HepG2 (cell line): ENCODE data around the gene SERPINA9. TPM values are rescaled to one million over a fixed set of nuclear protein-coding genes. Genes with fewer than 3 reads are reported as not detected.
A peak's percentile ranks its signal among the peaks of the same experiment; 100 is the strongest.

Source experiments
- ADNP ChIP-seq: sonication (generic); formaldehyde crosslinking; IDR thresholded peaks from 2 replicates; pipeline ENCODE4 v1.4.0; 2020; ENCODE audit warnings: missing genetic modification reagents
- BATF2 ChIP-seq: sonication (generic); formaldehyde crosslinking; IDR thresholded peaks from 2 replicates; pipeline ENCODE4 v1.8.0; 2022; ENCODE audit warnings: mild to moderate bottlenecking, missing genetic modification reagents, moderate library complexity
- CREM ChIP-seq, 2 experiments: sonication (generic) in 1 of 2; formaldehyde crosslinking in 1 of 2; IDR thresholded peaks; 2 replicates each; pipeline versions ENCODE4 v1.4.0 to v1.6.1; 2016 to 2020; ENCODE audit warnings: antibody characterized with exemption in 1 of 2, mild to moderate bottlenecking in 1 of 2, missing genetic modification reagents in 1 of 2
- KAT8 ChIP-seq: IDR thresholded peaks from 2 replicates; pipeline ENCODE4 v1.6.1; 2016; ENCODE audit warnings: missing genetic modification reagents, missing compliant biosample characterization
- MIER2 ChIP-seq: IDR thresholded peaks from 2 replicates; pipeline ENCODE4 v1.6.1; 2016; ENCODE audit warnings: missing biosample characterization, missing genetic modification reagents
- MXD3 ChIP-seq: IDR thresholded peaks from 2 replicates; pipeline ENCODE4 v1.6.1; 2016; ENCODE audit warnings: mild to moderate bottlenecking, missing biosample characterization, missing genetic modification reagents
- NFE2 ChIP-seq: sonication (generic); formaldehyde crosslinking; IDR thresholded peaks from 2 replicates; pipeline ENCODE4 v1.4.0; 2020; ENCODE audit warnings: missing genetic modification reagents
- NR2F1 ChIP-seq, 2 experiments: fragments of 450-650 bp in 1 of 2; formaldehyde crosslinking in 1 of 2; IDR thresholded peaks; 2 replicates each; pipeline versions ENCODE4 v1.5.0 to v1.6.1; 2016 to 2020; ENCODE audit warnings: mild to moderate bottlenecking in 1 of 2, missing compliant biosample characterization in 1 of 2, missing genetic modification reagents in 1 of 2, moderate library complexity in 1 of 2
- PAF1 ChIP-seq: IDR thresholded peaks from 2 replicates; pipeline ENCODE4 v1.6.1; 2016; ENCODE audit warnings: missing genetic modification reagents, missing compliant biosample characterization
- PBX3 ChIP-seq: sonication (generic); formaldehyde crosslinking; IDR thresholded peaks from 2 replicates; pipeline ENCODE4 v1.8.1; 2023; ENCODE audit warnings: missing genetic modification reagents, inconsistent platforms, borderline replicate concordance
- PLSCR1 ChIP-seq: sonication (generic); formaldehyde crosslinking; IDR thresholded peaks from 2 replicates; pipeline ENCODE4 v1.5.0; 2020; ENCODE audit warnings: missing genetic modification reagents, mild to moderate bottlenecking, borderline replicate concordance
- SP1 ChIP-seq, 2 experiments: fragments of 450-650 bp in 1 of 2; sonication (generic) in 1 of 2; formaldehyde crosslinking in 1 of 2; IDR thresholded peaks; 2 replicates each; pipeline versions ENCODE4 v1.4.0 to v1.6.1; 2016 to 2020; ENCODE audit warnings: missing genetic modification reagents in 1 of 2
- TARDBP ChIP-seq: sonication (generic); formaldehyde crosslinking; IDR thresholded peaks from 2 replicates; pipeline ENCODE4 v1.8.0; 2022; ENCODE audit warnings: mild to moderate bottlenecking, missing genetic modification reagents
- TEAD3 ChIP-seq: optimal IDR thresholded peaks from 2 replicates; pipeline ENCODE3; 2016; ENCODE audit warnings: borderline replicate concordance
- THRA ChIP-seq: sonication (generic); formaldehyde crosslinking; IDR thresholded peaks from 2 replicates; pipeline ENCODE4 v1.4.0; 2020; ENCODE audit warnings: missing genetic modification reagents, borderline replicate concordance
- TSC22D2 ChIP-seq: sonication (generic); formaldehyde crosslinking; IDR thresholded peaks from 2 replicates; pipeline ENCODE4 v1.5.1; 2020; ENCODE audit warnings: missing genetic modification reagents, mild to moderate bottlenecking, borderline replicate concordance
- ZFAT ChIP-seq: sonication (generic); formaldehyde crosslinking; conservative IDR thresholded peaks from 2 replicates; pipeline ENCODE4 v1.8.1; 2023; ENCODE audit warnings: missing genetic modification reagents, inconsistent platforms
- ZFP41 ChIP-seq: sonication (generic); formaldehyde crosslinking; IDR thresholded peaks from 2 replicates; pipeline ENCODE4 v1.4.0; 2020; ENCODE audit warnings: mild to moderate bottlenecking, missing genetic modification reagents, borderline replicate concordance
- ZNF260 ChIP-seq: sonication (generic); formaldehyde crosslinking; IDR thresholded peaks from 2 replicates; pipeline ENCODE4 v1.4.0; 2020; ENCODE audit warnings: missing genetic modification reagents, low read depth, mild to moderate bottlenecking, borderline replicate concordance
- ZNF431 ChIP-seq: sonication (generic); formaldehyde crosslinking; IDR thresholded peaks from 2 replicates; pipeline ENCODE4 v1.9.0; 2022; ENCODE audit warnings: missing genetic modification reagents, low read depth, mild to moderate bottlenecking, borderline replicate concordance
- ZNF549 ChIP-seq: sonication (generic); formaldehyde crosslinking; IDR thresholded peaks from 2 replicates; pipeline ENCODE4 v1.5.0; 2020; ENCODE audit warnings: missing genetic modification reagents
- ZNF580 ChIP-seq: IDR thresholded peaks from 2 replicates; pipeline ENCODE4 v1.6.1; 2016; ENCODE audit warnings: low read depth, borderline replicate concordance
- ZNF607 ChIP-seq: sonication (generic); formaldehyde crosslinking; IDR thresholded peaks from 2 replicates; pipeline ENCODE4 v1.5.1; 2020; ENCODE audit warnings: missing genetic modification reagents, mild to moderate bottlenecking, borderline replicate concordance
- polyA plus RNA-seq, 8 experiments: library from polyadenylated mRNA; depleted of rRNA in 3 of 8; stranded (reverse) in 7 of 8; unstranded in 1 of 8; fragments of >200 nt; fragmentation: Illumina TruSeq in 4 of 8; extraction: Trizol in 4 of 8; gene quantifications; 2 replicates each; pipeline versions ENCODE4 v1.2.1 to v1.2.3, GENCODE V29; 2011 to 2016; ENCODE audit warnings: low read depth in 4 of 8, missing spikeins in 1 of 8, mixed read lengths in 1 of 8; ENCODE audit not compliant: insufficient read depth in 1 of 8
- total RNA-seq, 5 experiments: library from RNA; depleted of rRNA; stranded (reverse); fragments of >200 nt; fragmentation: Illumina TruSeq; extraction: Trizol; gene quantifications; 2 replicates each; pipeline ENCODE4 v1.2.3, GENCODE V29; 2016; ENCODE audit warnings: low read depth in 1 of 5

The SERPINA9 gene
- total and polyA plus RNA-seq, 2 of the 13 experiments (the other 11 are each of a cell fraction or from before 2014, with no cell fraction given), result 0.21 TPM; not detected in 1

- TF ChIP-seq ZNF260 (CRISPR knock-in tag) (no peak), ZFAT (CRISPR knock-in tag) (no peak), TSC22D2 (no peak), PLSCR1 (CRISPR knock-in tag) (no peak), ZNF431 (CRISPR knock-in tag) (no peak), NFE2 (no peak), BATF2 (CRISPR knock-in tag) (no peak), MXD3 (CRISPR knock-in tag) (0 out of 2 replicates have a peak, but pooled peaks have one; percentile 36), CREM (IDR thresholded peaks at IDR 0.05) (no peak), CREM (CRISPR knock-in tag; IDR thresholded peaks at IDR 0.05) (no peak), ZNF607 (no peak), PBX3 (CRISPR knock-in tag) (no peak), THRA (CRISPR knock-in tag) (peak; percentile 33; the same call in 1 of the 2 replicates), ZNF580 (CRISPR knock-in tag) (peak; percentile 27; the same call in 1 of the 2 replicates), ADNP (CRISPR knock-in tag) (no peak), NR2F1 (CRISPR knock-in tag; IDR thresholded peaks at IDR 0.05) (no peak), TARDBP (peak; percentile 51), ZFP41 (no peak), MIER2 (CRISPR knock-in tag) (no peak), SP1 (IDR thresholded peaks at IDR 0.05) (no peak), SP1 (CRISPR knock-in tag; IDR thresholded peaks at IDR 0.05) (no peak), ZNF549 (CRISPR knock-in tag) (no peak), KAT8 (no peak), PAF1 (CRISPR knock-in tag) (no peak), TEAD3 (CRISPR knock-in tag) (no peak)
These were observed 10.2 kb upstream of the SERPINA9 start (continued) for GRCh38 chr14:94485944-94486841.
